Common myeloid progenitor, CD34-positive (primary cell): ENCODE results near the gene SOCS7.

ENCODE experiments used
- CTCF ChIA-PET: fragments of 350-600 bp; sonication (Branson Sonifier 250); formaldehyde crosslinking; loops from one replicate; lab custom pipeline; 2021; ENCODE audit warnings: antibody characterized with exemption; lab: Charles Lee
- POLR2A ChIA-PET: fragments of 350-600 bp; sonication (Branson Sonifier 250); formaldehyde crosslinking; loops from one replicate; lab custom pipeline; 2021; ENCODE audit warnings: antibody characterized with exemption; lab: Charles Lee
- DNase-seq, 3 donors: peaks; one replicate each; pipeline versions ENCODE4 v3.0.0 to v3.0.0-alpha.2; 2013
- H3K27ac ChIP-seq, 2 experiments: 1 replicate in 1 of 2; 2 replicates in 1 of 2; pipeline ENCODE4 v1.7.0; 2013; ENCODE audit warnings: inconsistent platforms in 2 of 2, low read length in 2 of 2, mild to moderate bottlenecking in 2 of 2, low read depth in 1 of 2, moderate library complexity in 1 of 2; ENCODE audit not compliant: severe bottlenecking in 2 of 2, insufficient read depth in 1 of 2, poor library complexity in 1 of 2
- H3K27me3 ChIP-seq, 5 experiments: replicated peaks in 2 of 5; 1 replicate in 3 of 5; 2 replicates in 2 of 5; pipeline versions ENCODE4 v1.6.1 to v1.7.0; 2013; ENCODE audit warnings: low read length in 4 of 5, mild to moderate bottlenecking in 2 of 5, moderate library complexity in 2 of 5, inconsistent platforms in 1 of 5; ENCODE audit not compliant: insufficient read depth in 5 of 5, control insufficient read depth in 4 of 5
- H3K36me3 ChIP-seq, 4 experiments: 1 replicate in 2 of 4; 2 replicates in 2 of 4; pipeline versions ENCODE4 v1.6.1 to v1.7.0; 2013; ENCODE audit warnings: low read length in 3 of 4, control low read depth in 1 of 4, mild to moderate bottlenecking in 1 of 4; ENCODE audit not compliant: control insufficient read depth in 4 of 4, insufficient read depth in 4 of 4
- H3K4me1 ChIP-seq, 4 experiments: 1 replicate in 3 of 4; 2 replicates in 1 of 4; pipeline versions ENCODE4 v1.6.1 to v1.7.1; 2013; ENCODE audit warnings: low read length in 3 of 4, mild to moderate bottlenecking in 3 of 4, control low read depth in 1 of 4, inconsistent platforms in 1 of 4, moderate library complexity in 1 of 4; ENCODE audit not compliant: control insufficient read depth in 4 of 4, insufficient read depth in 4 of 4; ENCODE audit errors: control extremely low read depth in 1 of 4
- H3K4me3 ChIP-seq, 7 experiments: 1 replicate in 4 of 7; 2 replicates in 3 of 7; pipeline versions ENCODE4 v1.5.1 to v1.7.0; 2013; ENCODE audit warnings: mild to moderate bottlenecking in 7 of 7, low read length in 6 of 7, moderate library complexity in 6 of 7, inconsistent platforms in 2 of 7, low read depth in 2 of 7, control low read depth in 1 of 7; ENCODE audit not compliant: insufficient read depth in 4 of 7, control insufficient read depth in 1 of 7; ENCODE audit errors: extremely low read depth in 1 of 7
- H3K9me3 ChIP-seq, 5 experiments: 1 replicate in 4 of 5; 2 replicates in 1 of 5; pipeline versions ENCODE4 v1.6.1 to v1.7.1; 2013; ENCODE audit warnings: low read length in 4 of 5, mild to moderate bottlenecking in 2 of 5, inconsistent platforms in 1 of 5, low read depth in 1 of 5, moderate library complexity in 1 of 5; ENCODE audit not compliant: control insufficient read depth in 4 of 5, insufficient read depth in 2 of 5; ENCODE audit errors: control extremely low read depth in 1 of 5
- WGBS: methylation state at CpG from one replicate; pipeline ENCODE4 v1.1.5; 2013; ENCODE audit not compliant: insufficient coverage; 5-methylcytosine and 5-hydroxymethylcytosine counted together

Gene SOCS7

DNA sequence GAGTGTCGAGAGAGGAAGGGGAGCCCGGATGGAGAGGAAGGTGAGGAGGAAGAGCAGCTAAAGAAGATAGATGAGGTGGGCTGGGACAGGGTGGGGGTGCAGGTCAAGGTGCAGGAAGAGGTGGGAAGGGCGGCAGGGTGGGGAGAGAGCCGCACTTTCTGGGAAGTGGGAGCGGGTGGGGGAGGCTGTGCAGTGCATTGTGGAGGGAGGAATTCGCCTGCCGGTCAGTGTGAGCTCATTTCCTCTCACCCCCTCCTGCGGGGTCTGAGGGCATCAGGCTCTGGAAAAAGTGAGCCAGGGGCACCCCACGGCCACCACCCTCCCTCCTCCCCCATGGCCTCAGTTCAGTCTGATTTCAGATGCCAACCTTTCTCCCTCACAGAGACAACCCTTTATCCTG lies 74.1 kb downstream of the SOCS7 start:
- Histone ChIP-seq H3K4me3 (peak overlapping the region in 2 of 7 experiments; percentile 12 to 28), H3K27ac (no peak overlapping the region), H3K27me3 (peaks cover 0 to 14% (median 10%) of the 10 kb centered on the region in 5 experiments), H3K9me3 (no peaks in the 10 kb centered on the region), H3K36me3 (no peaks in the 10 kb centered on the region), H3K4me1 (peaks cover 3 to 59% (median 55%) of the 10 kb centered on the region in 4 experiments)
- POLR2A ChIA-PET = interaction anchor here (0.6 kb wide), 1 partner anchor 161 kb away, joined by 3 read pairs; no protein-coding TSS in a partner anchor
- CTCF ChIA-PET = interaction anchor here (0.8 to 5.5 kb wide), 6 partner anchors 9 to 238 kb away, joined by 4 to 47 read pairs (median 9); no protein-coding TSS in a partner anchor
- WGBS = 18% methylated on average over 5 of the region's 9 CpGs
- no peak for DNase-seq

DNA sequence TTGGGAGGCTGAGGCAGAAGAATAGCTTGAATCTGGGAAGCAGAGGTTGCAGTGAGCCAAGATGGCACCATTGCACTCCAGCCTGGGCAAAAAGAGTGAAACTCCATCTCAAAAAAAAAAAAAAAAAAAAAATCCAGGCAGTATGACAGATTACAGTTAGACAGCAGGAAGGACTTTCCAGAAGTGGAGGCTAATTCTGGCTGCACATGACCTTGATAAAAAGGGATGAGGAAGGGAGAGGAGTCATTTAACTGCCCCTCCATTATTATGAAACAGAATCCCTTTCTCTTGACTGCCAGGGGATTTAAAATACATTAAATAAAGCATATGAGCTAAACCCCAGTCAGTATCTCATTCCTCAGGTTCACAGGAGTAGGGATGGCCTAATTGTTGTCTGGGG lies 74.8 kb downstream of the SOCS7 start:
- Histone ChIP-seq H3K27me3 (peaks cover 0 to 7% (median 5%) of the 10 kb centered on the region in 5 experiments), H3K27ac (no peak overlapping the region), H3K4me3 (no peak overlapping the region), H3K36me3 (no peaks in the 10 kb centered on the region), H3K9me3 (no peaks in the 10 kb centered on the region), H3K4me1 (peaks cover 3 to 59% (median 55%) of the 10 kb centered on the region in 4 experiments)
- ChIA-PET POLR2A (no interaction called here), CTCF (interaction anchor here (0.8 to 4.5 kb wide), 6 partner anchors 10 to 238 kb away, joined by 3 to 11 read pairs (median 6); no protein-coding TSS in a partner anchor)
- no peak for DNase-seq

DNA sequence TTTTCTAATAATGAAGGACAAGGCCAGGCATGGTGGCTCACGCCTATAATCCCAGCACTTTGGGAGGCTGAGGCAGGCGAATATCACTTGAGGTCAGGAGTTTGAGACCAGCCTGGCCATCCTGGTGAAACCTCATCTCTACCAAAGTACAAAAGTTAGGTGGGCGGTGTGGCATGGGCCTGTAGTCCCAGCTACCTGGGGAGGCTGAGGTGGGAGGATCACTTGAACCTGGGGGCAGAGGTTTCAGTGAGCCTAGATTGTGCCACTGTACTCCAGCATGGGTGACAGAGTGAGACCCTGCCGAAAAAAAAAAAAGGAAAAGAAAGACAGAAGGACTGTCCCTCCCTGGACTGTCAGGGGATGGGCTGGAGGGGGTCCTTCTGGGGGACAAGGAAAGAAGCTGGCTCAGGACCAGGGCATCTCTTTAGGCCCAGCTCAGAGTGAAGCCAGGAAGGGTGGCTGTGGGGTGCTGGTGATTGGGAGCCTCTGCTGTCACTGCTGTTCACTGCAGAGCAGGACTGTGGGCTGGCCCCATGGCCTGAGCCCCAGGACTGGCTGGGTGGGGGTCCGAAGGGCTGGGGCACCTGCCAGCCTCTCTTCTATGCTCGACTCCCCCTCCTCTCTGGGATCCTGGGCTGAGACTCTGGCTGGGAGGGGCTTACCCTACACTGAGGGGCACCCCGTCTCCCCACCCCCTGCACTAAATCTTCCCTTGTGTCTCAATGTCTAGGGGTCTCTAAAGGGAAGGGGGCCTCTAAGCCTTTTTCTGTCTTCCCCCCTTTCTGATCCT lies 75.7 kb downstream of the SOCS7 start:
- 100% methylated on average over 2 of the region's 7 CpGs for WGBS
- peak overlapping the region in 1 of 2 experiments; percentile 39 for H3K27ac ChIP-seq
- H3K4me1 ChIP-seq = peaks cover 3 to 59% (median 55%) of the 10 kb centered on the region in 4 experiments
- ChIA-PET CTCF (interaction anchor here (0.9 to 1.8 kb wide), 4 partner anchors 9 to 82 kb away, joined by 3 to 8 read pairs (median 6); no protein-coding TSS in a partner anchor), POLR2A (interaction anchor here (1.5 kb wide), 1 partner anchor 12 kb away, joined by 5 read pairs; no protein-coding TSS in a partner anchor)
- H3K4me3 ChIP-seq = peak overlapping the region in 6 of 7 experiments; percentile 67 to 85 (median 73)
- peaks cover 0 to 4% (median 0%) of the 10 kb centered on the region in 5 experiments for H3K27me3 ChIP-seq
- no peaks in the 10 kb centered on the region for H3K36me3 ChIP-seq
- DNase-seq = no peak
- H3K9me3 ChIP-seq = no peaks in the 10 kb centered on the region

DNA sequence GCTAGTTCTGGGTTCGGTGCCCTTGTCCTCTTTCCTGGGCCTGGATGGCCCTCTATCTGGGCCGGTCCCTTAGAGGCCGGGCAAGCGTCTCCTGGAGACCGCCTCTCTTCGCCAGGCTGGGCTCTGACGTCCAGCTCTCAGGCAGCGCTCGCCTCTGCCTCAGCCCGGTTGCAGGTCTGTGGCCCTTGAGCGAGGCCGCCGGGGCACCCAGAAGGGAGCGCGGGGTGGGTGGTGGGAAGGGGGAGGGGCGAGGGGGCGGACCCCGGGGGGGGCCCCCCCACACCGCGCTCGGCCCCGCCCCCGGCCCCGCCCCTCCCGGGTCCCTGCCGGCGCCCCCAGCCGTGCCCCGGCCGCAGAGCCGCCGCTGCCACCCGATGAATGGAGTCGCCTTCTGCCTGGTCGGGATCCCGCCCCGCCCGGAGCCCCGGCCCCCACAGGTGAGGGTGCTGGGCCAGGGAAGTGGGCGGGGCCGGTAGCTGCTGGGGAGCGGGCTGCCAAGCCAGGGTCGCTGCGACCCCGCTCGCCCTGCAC lies 76.5 kb downstream of the SOCS7 start, which contains the start of gene ARHGAP23:
Gene ARHGAP23 (plus strand): TSS at position 353 of the 531 bp plus-strand sequence. CDS start 22 bp downstream, at position 375.
- POLR2A ChIA-PET = interaction anchor here (1.5 kb wide), 1 partner anchor 12 kb away, joined by 5 read pairs; no protein-coding TSS in a partner anchor
- Histone ChIP-seq H3K4me3 (peak within 1 kb of the TSS; percentile 62 to 85 (median 80)), H3K9me3 (no peaks in the 10 kb centered on the region), H3K27me3 (no peaks in the 10 kb centered on the region), H3K4me1 (peaks cover 3 to 59% (median 55%) of the 10 kb centered on the region in 4 experiments), H3K27ac (peak within 1 kb of the TSS in 1 of 2 experiments; percentile 49), H3K36me3 (no peaks in the 10 kb centered on the region)
- WGBS = 0% methylated on average over 13 of the region's 46 CpGs
- peak in 2 of 3 donors; percentile 39 to 59 for DNase-seq
- CTCF ChIA-PET = interaction anchor here (1.4 kb wide), 1 partner anchor 10 kb away, joined by 5 read pairs; no protein-coding TSS in a partner anchor

DNA sequence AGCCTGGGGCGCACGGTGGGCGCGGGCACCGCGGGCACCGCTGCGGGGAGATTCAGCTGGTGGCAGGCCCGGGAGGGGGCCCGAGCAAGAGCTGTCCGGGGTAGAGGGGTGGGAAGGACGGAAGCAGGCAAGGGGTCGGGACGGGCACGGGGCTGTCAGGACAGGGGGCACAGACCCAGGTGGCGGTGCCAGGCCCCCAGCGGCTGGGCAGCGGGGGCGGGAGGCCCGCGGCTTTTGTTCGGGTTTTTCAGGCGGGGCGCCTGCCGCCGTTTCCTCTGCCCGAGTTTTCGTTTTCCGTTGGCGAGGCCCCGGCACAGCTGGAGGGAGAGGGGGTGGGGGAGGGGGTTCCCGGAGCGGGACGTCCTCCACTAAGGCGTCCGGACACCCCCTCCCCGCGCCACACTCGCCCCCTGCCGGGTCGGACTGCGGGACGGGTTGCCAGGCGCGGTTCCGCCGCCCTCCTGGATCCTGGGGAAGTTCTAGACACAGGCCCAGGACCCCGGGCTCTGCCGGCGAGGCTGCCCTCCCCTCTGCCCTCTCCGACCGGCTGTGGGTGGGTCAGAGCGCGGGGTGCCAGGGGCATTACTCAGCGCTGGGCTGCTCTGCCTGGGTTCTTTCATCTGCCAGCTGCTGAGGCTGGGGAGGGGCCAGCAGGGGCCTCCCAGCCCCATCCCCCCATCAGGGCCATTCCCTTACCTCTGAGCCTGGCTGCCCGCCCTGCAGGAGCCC lies 77.2 kb downstream of the SOCS7 start:
- CTCF ChIA-PET = interaction anchor here (1.2 to 1.4 kb wide), 2 partner anchors 9 to 11 kb away, joined by 3 to 5 read pairs; no protein-coding TSS in a partner anchor
- H3K9me3 ChIP-seq = no peaks in the 10 kb centered on the region
- 0% methylated on average over 30 of the region's 56 CpGs for WGBS
- H3K4me1 ChIP-seq = peaks cover 3 to 57% (median 55%) of the 10 kb centered on the region in 4 experiments
- POLR2A ChIA-PET = interaction anchor here (1.5 kb wide), 1 partner anchor 11 kb away, joined by 5 read pairs; no protein-coding TSS in a partner anchor
- H3K27ac ChIP-seq = peak overlapping the region in 1 of 2 experiments; percentile 49
- peak in 2 of 3 donors; percentile 56 to 66 for DNase-seq
- H3K27me3 ChIP-seq = no peaks in the 10 kb centered on the region
- H3K4me3 ChIP-seq = peak overlapping the region; percentile 62 to 85 (median 80)
- peaks cover 0 to 1% (median 0%) of the 10 kb centered on the region in 4 experiments for H3K36me3 ChIP-seq

DNA sequence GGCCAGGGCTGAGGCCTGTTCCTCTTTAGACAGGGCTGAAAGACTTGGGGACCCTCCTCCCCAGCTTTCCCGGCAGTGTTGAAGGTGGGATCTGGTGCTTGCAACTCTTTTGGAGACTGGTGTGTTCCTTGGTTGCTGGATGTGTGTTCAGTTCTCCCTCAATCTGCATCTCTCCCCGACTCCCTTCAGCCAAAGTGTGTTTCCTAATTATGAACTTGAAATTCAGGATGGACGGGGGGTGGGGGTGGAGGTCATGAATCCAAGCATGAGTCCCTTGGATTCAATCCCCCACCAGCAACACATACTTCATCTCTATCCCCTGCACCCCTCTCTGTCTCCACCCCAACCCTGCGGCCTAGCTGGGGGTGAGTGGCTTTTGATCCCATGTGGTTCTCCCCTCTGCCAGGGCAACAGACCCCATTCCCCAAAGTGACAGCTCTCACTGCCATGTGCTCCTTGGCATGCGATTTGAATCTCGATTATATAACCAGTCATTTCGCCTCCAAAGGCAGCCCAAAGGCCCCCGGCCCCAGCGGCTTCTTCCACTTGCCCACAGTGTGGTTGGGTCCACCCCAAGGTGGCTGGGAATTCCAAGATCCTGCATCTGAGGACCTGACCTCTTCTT lies 77.9 kb downstream of the SOCS7 start:
- ChIA-PET POLR2A (no interaction called here), CTCF (interaction anchor here (1.2 to 1.4 kb wide), 2 partner anchors 8 to 11 kb away, joined by 3 to 5 read pairs; no protein-coding TSS in a partner anchor)
- peaks cover 0 to 1% (median 0%) of the 10 kb centered on the region in 4 experiments for H3K36me3 ChIP-seq
- H3K27me3 ChIP-seq = no peaks in the 10 kb centered on the region
- H3K9me3 ChIP-seq = no peaks in the 10 kb centered on the region
- H3K4me3 ChIP-seq = peak overlapping the region; percentile 62 to 85 (median 80)
- peaks cover 3 to 50% (median 49%) of the 10 kb centered on the region in 4 experiments for H3K4me1 ChIP-seq
- peak overlapping the region in 1 of 2 experiments; percentile 49 for H3K27ac ChIP-seq
- no peak for DNase-seq
- WGBS = 91% methylated on average over 6 of the region's 9 CpGs
